Measurements from ENCODE around the gene RELB.

The RELB gene

GRCh38 chr19:45079911-45080370 is 78.7 kb downstream of the RELB start:
- peak; percentile 53 for DNase-seq (ENCODE audit: low spot score)

- no peak for DNase-seq (ENCODE audit: low spot score)
Measured at GRCh38 chr19:45082170-45082569, 80.9 kb downstream of the RELB start.

- no peak for DNase-seq (ENCODE audit: low spot score)
Measured at GRCh38 chr19:45086480-45086879, 85.2 kb downstream of the RELB start.

GRCh38 chr19:45087531-45087930 is 86.3 kb downstream of the RELB start:
- no peak for DNase-seq (ENCODE audit: low spot score)
